ENCODE data around the gene PARN.
"Not testable (repeated sequence)": the region's sequence is repeated elsewhere in the genome, so short reads cannot be mapped to it uniquely, and the experiment has no call there.

The PARN gene

GRCh38 chr16:14437426-14437825 is 192.6 kb downstream of the PARN start:
- DNase-seq (ENCODE audit: low read depth in 2 of 2) = no peak

- no peak for DNase-seq (ENCODE audit: low read depth in 2 of 2)
Measured at GRCh38 chr16:14436401-14436955, 193.6 kb downstream of the PARN start.

GRCh38 chr16:14434860-14435259 is 195.2 kb downstream of the PARN start:
- DNase-seq (ENCODE audit: low read depth in 2 of 2) = no peak

GRCh38 chr16:14428971-14429637 is 201.0 kb downstream of the PARN start:
- DNase-seq (ENCODE audit: low read depth in 2 of 2) = not testable (repeated sequence)

GRCh38 chr16:14428043-14428442 is 202.0 kb downstream of the PARN start:
- no peak for DNase-seq (ENCODE audit: low read depth in 2 of 2)

GRCh38 chr16:14427371-14427948 is 202.6 kb downstream of the PARN start:
- DNase-seq (ENCODE audit: low read depth in 2 of 2) = no peak

- no peak for DNase-seq (ENCODE audit: low read depth in 2 of 2)
Measured at GRCh38 chr16:14424595-14424994, 205.5 kb downstream of the PARN start.

GRCh38 chr16:14423344-14423743 is 206.7 kb downstream of the PARN start:
- no peak for DNase-seq (ENCODE audit: low read depth in 2 of 2)

- DNase-seq (ENCODE audit: low read depth in 2 of 2) = no peak
Measured at GRCh38 chr16:14420721-14421488, 209.2 kb downstream of the PARN start.

- not testable (repeated sequence) for DNase-seq (ENCODE audit: low read depth in 2 of 2)
Measured at GRCh38 chr16:14420243-14420642, 209.8 kb downstream of the PARN start.

GRCh38 chr16:14419817-14420216 is 210.2 kb downstream of the PARN start:
- no peak for DNase-seq (ENCODE audit: low read depth in 2 of 2)

GRCh38 chr16:14418795-14419225 is 211.2 kb downstream of the PARN start:
- DNase-seq (ENCODE audit: low read depth in 2 of 2) = no peak

- no peak for DNase-seq (ENCODE audit: low read depth in 2 of 2)
Measured at GRCh38 chr16:14416184-14416583, 213.9 kb downstream of the PARN start.

- DNase-seq (ENCODE audit: low read depth in 2 of 2) = no peak
Measured at GRCh38 chr16:14415291-14415690, 214.8 kb downstream of the PARN start.

- no peak for DNase-seq (ENCODE audit: low read depth in 2 of 2)
Measured at GRCh38 chr16:14409563-14409962, 220.5 kb downstream of the PARN start.

- DNase-seq (ENCODE audit: low read depth in 2 of 2) = no peak
Measured at GRCh38 chr16:14407786-14408399, 222.2 kb downstream of the PARN start.

GRCh38 chr16:14405611-14406537 is 224.2 kb downstream of the PARN start:
- no peak for DNase-seq (ENCODE audit: low read depth in 2 of 2)

GRCh38 chr16:14403001-14403389 is 227.1 kb downstream of the PARN start:
- DNase-seq (ENCODE audit: low read depth in 2 of 2) = not testable (repeated sequence)

GRCh38 chr16:14402114-14403000 is 227.7 kb downstream of the PARN start:
- not testable (repeated sequence) for DNase-seq (ENCODE audit: low read depth in 2 of 2)

- not testable (repeated sequence) for DNase-seq (ENCODE audit: low read depth in 2 of 2)
Measured at GRCh38 chr16:14401711-14402061, 228.4 kb downstream of the PARN start.

All from stimulated activated CD8-positive, alpha-beta memory T cell treated with anti-CD3 and anti-CD28 coated beads, Interleukin-2, amount 100 ng/mL, for 1 hour (primary cell).